NCI-H128 (cell line): ENCODE results near the gene OTOL1.
"Not testable (repeated sequence)": the region's sequence is repeated elsewhere in the genome, so short reads cannot be mapped to it uniquely, and the experiment has no call there.

Experiments
- DNase-seq: peaks from one replicate; lab custom pipeline; 2025; ENCODE audit not compliant: unreplicated experiment; lab: John Stamatoyannopoulos, UW

Gene OTOL1

GRCh38 chr3:161496508-161496907 is at the start of gene OTOL1:
Gene OTOL1 (plus strand): TSS chr3:161496808. CDS start chr3:161496808, 0 bp downstream.
- no peak for DNase-seq

- no peak for DNase-seq
These were observed 46.8 kb upstream of the OTOL1 start for GRCh38 chr3:161449785-161450184.

GRCh38 chr3:161452179-161452578 is 44.4 kb upstream of the OTOL1 start:
- no peak for DNase-seq

- no peak for DNase-seq
These were observed 42.0 kb upstream of the OTOL1 start for GRCh38 chr3:161454615-161455014.

GRCh38 chr3:161455962-161456361 is 40.6 kb upstream of the OTOL1 start:
- DNase-seq, result no peak

- DNase-seq, result no peak
These were observed 34.5 kb upstream of the OTOL1 start for GRCh38 chr3:161462138-161462537.

GRCh38 chr3:161471211-161471610 is 25.4 kb upstream of the OTOL1 start:
- no peak for DNase-seq

- no peak for DNase-seq
These were observed 22.5 kb upstream of the OTOL1 start for GRCh38 chr3:161474139-161474538.

- DNase-seq, result no peak
These were observed 21.9 kb upstream of the OTOL1 start for GRCh38 chr3:161474741-161475140.

- no peak for DNase-seq
These were observed 21.4 kb upstream of the OTOL1 start for GRCh38 chr3:161475206-161475605.

GRCh38 chr3:161475905-161476304 is 20.7 kb upstream of the OTOL1 start:
- DNase-seq, result no peak

- DNase-seq, result no peak
These were observed 12.4 kb upstream of the OTOL1 start for GRCh38 chr3:161484226-161484625.

GRCh38 chr3:161488284-161488683 is 8.3 kb upstream of the OTOL1 start:
- not testable (repeated sequence) for DNase-seq

- DNase-seq, result no peak
These were observed 7.2 kb upstream of the OTOL1 start for GRCh38 chr3:161489395-161489794.

GRCh38 chr3:161490845-161491244 is 5.8 kb upstream of the OTOL1 start:
- not testable (repeated sequence) for DNase-seq

GRCh38 chr3:161498259-161498921 is 1.8 kb downstream of the OTOL1 start:
- no peak for DNase-seq

GRCh38 chr3:161500068-161500796 is 3.6 kb downstream of the OTOL1 start:
- DNase-seq, result no peak

GRCh38 chr3:161503271-161503670 is 6.7 kb downstream of the OTOL1 start:
- DNase-seq, result no peak

GRCh38 chr3:161508852-161509477 is 12.4 kb downstream of the OTOL1 start:
- DNase-seq, result no peak

GRCh38 chr3:161510510-161511260 is 14.1 kb downstream of the OTOL1 start:
- no peak for DNase-seq

- no peak for DNase-seq
These were observed 27.3 kb downstream of the OTOL1 start for GRCh38 chr3:161523916-161524315.
